H1 (cell line): ENCODE results near the gene FLVCR2. TPM values are rescaled to one million over a fixed set of nuclear protein-coding genes. Genes with fewer than 3 reads are reported as not detected.

Experiments
- CTCF ChIA-PET: fragments of 300-600 bp; sonication (Branson Sonifier 250); formaldehyde crosslinking; loops from one replicate; lab custom pipeline; 2021; ENCODE audit not compliant: partially characterized antibody; lab: Charles Lee
- POLR2A ChIA-PET: fragments of 300-600 bp; sonication (Branson Sonifier 250); formaldehyde crosslinking; loops from one replicate; lab custom pipeline; 2021; ENCODE audit warnings: inconsistent platforms; ENCODE audit not compliant: partially characterized antibody; lab: Charles Lee
- DNase-seq, 2 experiments: peaks; one replicate each; pipeline versions ENCODE4 v3.0.0 to v3.0.0-alpha.2; 2010 to 2022; ENCODE audit warnings: low spot score in 2 of 2, low read depth in 1 of 2, mixed read lengths in 1 of 2
- FAIRE-seq: peaks from 2 replicates; lab custom pipeline; 2011; peaks lifted over from hg19 to GRCh38; lab: Jason Lieb, UNC
- H2AFZ ChIP-seq: 2 replicates; pipeline ENCODE4 v1.8.1; 2012; ENCODE audit warnings: low read length, inconsistent platforms
- H2AK5ac ChIP-seq: 2 replicates; pipeline ENCODE4 v1.6.1; 2013; ENCODE audit warnings: low read depth, low read length
- H2BK120ac ChIP-seq: replicated peaks from 2 replicates; pipeline ENCODE3; 2013; ENCODE audit warnings: low read depth, low read length, inconsistent platforms
- H2BK12ac ChIP-seq: 2 replicates; pipeline ENCODE4 v1.6.1; 2013; ENCODE audit warnings: low read depth, low read length
- H2BK15ac ChIP-seq: 2 replicates; pipeline ENCODE4 v1.6.1; 2013; ENCODE audit warnings: low read length
- H2BK20ac ChIP-seq: 2 replicates; pipeline ENCODE4 v1.6.1; 2013; ENCODE audit warnings: low read length
- H2BK5ac ChIP-seq: 2 replicates; pipeline ENCODE4 v1.6.1; 2013; ENCODE audit warnings: low read depth, low read length
- H3K14ac ChIP-seq: 2 replicates; pipeline ENCODE4 v1.6.1; 2013; ENCODE audit warnings: inconsistent platforms; ENCODE audit not compliant: insufficient read length
- H3K18ac ChIP-seq: 2 replicates; pipeline ENCODE4 v1.6.1; 2013; ENCODE audit warnings: low read length; ENCODE audit errors: extremely low read depth
- H3K23ac ChIP-seq: 2 replicates; pipeline ENCODE4 v1.6.1; 2013; ENCODE audit warnings: inconsistent platforms; ENCODE audit not compliant: insufficient read length
- H3K23me2 ChIP-seq: 2 replicates; pipeline ENCODE4 v1.6.1; 2013; ENCODE audit warnings: low read depth, low read length
- H3K27ac ChIP-seq: 2 replicates; pipeline ENCODE4 v1.6.1; 2011; ENCODE audit warnings: low read depth, low read length, inconsistent platforms
- H3K27me3 ChIP-seq, 4 experiments: replicated peaks in 1 of 4; 1 replicate in 1 of 4; 2 replicates in 3 of 4; pipeline versions ENCODE4 v1.6.1 to v1.8.1; 2011 to 2013; ENCODE audit warnings: low read length in 3 of 4, mild to moderate bottlenecking in 3 of 4, inconsistent platforms in 2 of 4, mixed read lengths in 2 of 4, moderate library complexity in 1 of 4; ENCODE audit not compliant: control insufficient read depth in 3 of 4, insufficient read depth in 3 of 4; ENCODE audit errors: extremely low read depth in 1 of 4
- H3K36me3 ChIP-seq, 4 experiments: 2 replicates each; pipeline versions ENCODE4 v1.6.1 to v1.8.1; 2011 to 2013; ENCODE audit warnings: mild to moderate bottlenecking in 4 of 4, low read length in 3 of 4, moderate library complexity in 2 of 4, control low read depth in 1 of 4, inconsistent platforms in 1 of 4; ENCODE audit not compliant: insufficient read depth in 4 of 4, control insufficient read depth in 2 of 4
- H3K4ac ChIP-seq: replicated peaks from 2 replicates; pipeline ENCODE3; 2013; ENCODE audit warnings: low read length, low read depth, mixed read lengths, inconsistent platforms; ENCODE audit not compliant: insufficient read length
- H3K4me1 ChIP-seq, 4 experiments: replicated peaks in 1 of 4; 1 replicate in 1 of 4; 2 replicates in 3 of 4; pipeline versions ENCODE4 v1.6.1 to v1.8.1; 2011 to 2013; ENCODE audit warnings: low read length in 3 of 4, inconsistent platforms in 2 of 4, mixed read lengths in 1 of 4; ENCODE audit not compliant: insufficient read depth in 4 of 4, control insufficient read depth in 3 of 4
- H3K4me2 ChIP-seq, 2 experiments: 2 replicates each; pipeline versions ENCODE4 v1.6.1 to v1.8.1; 2011 to 2013; ENCODE audit warnings: low read depth in 2 of 2, low read length in 2 of 2, control low read depth in 1 of 2, inconsistent platforms in 1 of 2, mild to moderate bottlenecking in 1 of 2; ENCODE audit not compliant: insufficient read depth in 1 of 2
- H3K4me3 ChIP-seq, 4 experiments: fragments of 200-600, 300-600 bp in 1 of 4; sonication (generic), shearing (Covaris generic), sonication (Bioruptor Twin) in 1 of 4; 2 replicates each; pipeline versions ENCODE4 v1.5.1 to v1.8.1; 2011 to 2016; ENCODE audit warnings: low read length in 4 of 4, low read depth in 3 of 4, control low read depth in 2 of 4, inconsistent platforms in 2 of 4, mild to moderate bottlenecking in 2 of 4, mixed read lengths in 1 of 4, moderate library complexity in 1 of 4; ENCODE audit not compliant: insufficient read depth in 2 of 4; ENCODE audit errors: extremely low read depth in 1 of 4
- H3K56ac ChIP-seq: replicated peaks from 2 replicates; pipeline ENCODE3; 2013; ENCODE audit warnings: low read depth, mild to moderate bottlenecking, mixed read lengths, low read length, inconsistent platforms; ENCODE audit not compliant: insufficient read length
- H3K79me1 ChIP-seq: 2 replicates; pipeline ENCODE4 v1.6.1; 2013; ENCODE audit warnings: low read depth, low read length, control low read depth
- H3K79me2 ChIP-seq, 2 experiments: 2 replicates each; pipeline versions ENCODE4 v1.6.1 to v1.8.1; 2012 to 2013; ENCODE audit warnings: low read length in 2 of 2, mild to moderate bottlenecking in 2 of 2, inconsistent platforms in 1 of 2; ENCODE audit not compliant: insufficient read depth in 2 of 2, control insufficient read depth in 1 of 2
- H3K9ac ChIP-seq, 4 experiments: replicated peaks in 1 of 4; 1 replicate in 1 of 4; 2 replicates in 3 of 4; pipeline versions ENCODE4 v1.6.1 to v1.8.1; 2011 to 2013; ENCODE audit warnings: low read depth in 3 of 4, low read length in 3 of 4, control low read depth in 2 of 4, mild to moderate bottlenecking in 2 of 4, moderate library complexity in 2 of 4, inconsistent platforms in 1 of 4; ENCODE audit errors: extremely low read depth in 1 of 4
- H3K9me3 ChIP-seq, 2 experiments: 2 replicates each; pipeline versions ENCODE4 v1.6.1 to v1.8.1; 2012 to 2013; ENCODE audit warnings: mild to moderate bottlenecking in 2 of 2, moderate library complexity in 2 of 2, control low read depth in 1 of 2, inconsistent platforms in 1 of 2, low read depth in 1 of 2, low read length in 1 of 2, mixed read lengths in 1 of 2; ENCODE audit not compliant: insufficient read depth in 2 of 2
- H4K20me1 ChIP-seq, 2 experiments: replicated peaks in 1 of 2; 2 replicates each; pipeline versions ENCODE3 to v1.8.1; 2011 to 2013; ENCODE audit warnings: inconsistent platforms in 2 of 2, low read length in 2 of 2, mild to moderate bottlenecking in 1 of 2; ENCODE audit not compliant: insufficient read depth in 2 of 2, control insufficient read depth in 1 of 2
- H4K5ac ChIP-seq: 2 replicates; pipeline ENCODE4 v1.6.1; 2013; ENCODE audit warnings: low read length, low read depth, mixed read lengths, inconsistent platforms; ENCODE audit not compliant: insufficient read length
- H4K8ac ChIP-seq: 2 replicates; pipeline ENCODE4 v1.8.0; 2013; ENCODE audit warnings: mild to moderate bottlenecking, moderate library complexity, low read length, inconsistent platforms; ENCODE audit not compliant: insufficient read depth; ENCODE audit errors: extremely low read depth
- H4K91ac ChIP-seq: replicated peaks from 2 replicates; pipeline ENCODE3; 2013; ENCODE audit warnings: low read length, mixed read lengths, inconsistent platforms; ENCODE audit not compliant: insufficient read length
- ASH2L ChIP-seq: fragments of 200-600, 300-600 bp; sonication (generic); IDR thresholded peaks from one replicate; pipeline ENCODE4 v1.7.1; 2017; ENCODE audit warnings: low read length
- BRCA1 ChIP-seq: IDR thresholded peaks from 2 replicates; pipeline ENCODE4 v1.6.1; 2012; ENCODE audit warnings: low read depth, low read length, improper control_type of control experiment
- CBX5 ChIP-seq: fragments of 300-800, 300-1000 bp; sonication (generic); IDR thresholded peaks from 2 replicates; pipeline ENCODE4 v1.7.1; 2016; ENCODE audit warnings: antibody characterized with exemption, low read length, low read depth
- HDAC2 ChIP-seq, 2 experiments: fragments of 300-600 bp in 1 of 2; sonication (generic) in 1 of 2; IDR thresholded peaks; 2 replicates each; pipeline ENCODE4 v1.6.1; 2011 to 2012; ENCODE audit warnings: low read depth in 2 of 2, low read length in 2 of 2, mild to moderate bottlenecking in 2 of 2, moderate library complexity in 2 of 2, borderline replicate concordance in 1 of 2, inconsistent platforms in 1 of 2
- HDAC6 ChIP-seq: IDR thresholded peaks from one replicate; pipeline ENCODE4 v1.7.1; 2012; ENCODE audit warnings: low read depth, mild to moderate bottlenecking, inconsistent platforms, low read length, moderate library complexity
- KDM4A ChIP-seq: IDR thresholded peaks from one replicate; pipeline ENCODE4 v1.7.1; 2012; ENCODE audit warnings: low read depth, mild to moderate bottlenecking, moderate library complexity, low read length, inconsistent platforms; ENCODE audit not compliant: severe bottlenecking
- MAX ChIP-seq: IDR thresholded peaks from 2 replicates; pipeline ENCODE4 v1.6.1; 2012; ENCODE audit warnings: inconsistent platforms
- NRF1 ChIP-seq: IDR thresholded peaks from 2 replicates; pipeline ENCODE4 v1.6.1; 2011; ENCODE audit warnings: mild to moderate bottlenecking, low read depth, low read length, improper control_type of control experiment
- POLR2AphosphoS5 ChIP-seq: IDR thresholded peaks from 2 replicates; pipeline ENCODE4 v1.6.1; 2011; ENCODE audit warnings: low read depth, low read length
- SAP30 ChIP-seq: fragments of 300-600 bp; sonication (generic); IDR thresholded peaks from 2 replicates; pipeline ENCODE4 v1.7.1; 2012; ENCODE audit warnings: low read length, moderate library complexity, mild to moderate bottlenecking, inconsistent platforms; ENCODE audit not compliant: insufficient read depth, insufficient replicate concordance
- SIX5 ChIP-seq: IDR thresholded peaks from 2 replicates; pipeline ENCODE4 v1.6.1; 2011; ENCODE audit warnings: mild to moderate bottlenecking, low read depth, low read length
- WGBS, 2 experiments: shearing (Covaris generic) in 1 of 2; methylation state at CpG; one replicate each; pipeline versions ENCODE4 v1.1.6 to v1.1.7; 2013 to 2015; ENCODE audit warnings: low lambda C conversion rate in 2 of 2, mixed read lengths in 2 of 2, inconsistent platforms in 1 of 2, low coverage in 1 of 2, missing lambda C conversion rate in 1 of 2; ENCODE audit not compliant: insufficient replicate concordance in 2 of 2, insufficient coverage in 1 of 2, insufficient read length in 1 of 2; ENCODE audit errors: extremely low coverage in 1 of 2, missing lambda C conversion rate in 1 of 2; 5-methylcytosine and 5-hydroxymethylcytosine counted together
- polyA plus RNA-seq, 7 experiments: library from polyadenylated mRNA; depleted of rRNA in 3 of 7; stranded (reverse) in 5 of 7; unstranded in 2 of 7; fragments of >200 nt in 5 of 7; fragments of 200-250 nt in 2 of 7; gene quantifications; 1 replicate in 5 of 7; 2 replicates in 1 of 7; 4 replicates in 1 of 7; pipeline versions ENCODE4 v1.2.1 to v1.2.3, GENCODE V29; 2011 to 2013; ENCODE audit warnings: missing spikeins in 2 of 7, mixed read lengths in 2 of 7
- total RNA-seq: library from RNA; stranded (reverse); fragmentation: NEBNext Ultra II Directional; extraction: Animal tissue kit (Norgen Biotek cat#: 25700); gene quantifications from 2 replicates; pipeline ENCODE4 v1.2.1, GENCODE V29; 2021
- TF ChIP-seq, protein P1 (sequence below): IDR thresholded peaks from 2 replicates; pipeline ENCODE4 v1.6.1; 2011; ENCODE audit warnings: low read length, improper control_type of control experiment

FLVCR2 gene
- total and polyA plus RNA-seq, 2 of the 8 experiments (the other 6 are each of a cell fraction or from before 2014, with no cell fraction given): 7.1 to 8.2 TPM

- FAIRE-seq (no peak), DNase-seq (no peak)
- H3K36me3 ChIP-seq: no peaks in the 10 kb centered on the region
- H2AK5ac ChIP-seq: no peak overlapping the region
- H3K4me2 ChIP-seq: no peak overlapping the region
- no peak overlapping the region for H2BK120ac ChIP-seq
- no peak overlapping the region for H3K27ac ChIP-seq
- H3K14ac ChIP-seq: no peak overlapping the region
- H3K23me2 ChIP-seq: peaks cover 2% of the 10 kb centered on the region; the same call in 1 of the 2 replicates
- H4K20me1 ChIP-seq: no peaks in the 10 kb centered on the region
- no peak overlapping the region for H2AFZ ChIP-seq
- no peaks in the 10 kb centered on the region for H3K79me1 ChIP-seq
- H4K5ac ChIP-seq: no peak overlapping the region
- no peak overlapping the region for H3K4ac ChIP-seq
- no peak overlapping the region for H2BK15ac ChIP-seq
- no peak overlapping the region for H4K8ac ChIP-seq
- no peaks in the 10 kb centered on the region for H3K9me3 ChIP-seq
- H2BK12ac ChIP-seq: no peak overlapping the region
- H3K9ac ChIP-seq: no peak overlapping the region
- no peak overlapping the region for H2BK5ac ChIP-seq
- no peaks in the 10 kb centered on the region for H3K79me2 ChIP-seq
- peak overlapping the region; percentile 20 for H3K56ac ChIP-seq
- no peaks in the 10 kb centered on the region for H3K27me3 ChIP-seq
- H3K4me3 ChIP-seq: no peak overlapping the region
- ChIA-PET POLR2A (interaction anchor here (0.7 kb wide), 1 partner anchor 12 kb away, joined by 3 read pairs; no protein-coding TSS in a partner anchor), CTCF (interaction anchor here (0.9 to 2.0 kb wide), 5 partner anchors 8 to 37 kb away, joined by 3 to 9 read pairs (median 4); no protein-coding TSS in a partner anchor)
- no peak overlapping the region for H4K91ac ChIP-seq
- no peaks in the 10 kb centered on the region for H3K4me1 ChIP-seq
- no peak overlapping the region for H2BK20ac ChIP-seq
- 80% methylated on average over 1 of the region's 1 CpG; no CpG with 5 or more reads in 1 of the 2 experiments for WGBS, 2 experiments
- H3K23ac ChIP-seq: no peak overlapping the region
- H3K18ac ChIP-seq: no peak overlapping the region
- TF ChIP-seq CBX5 (no peak), POLR2AphosphoS5 (no peak), BRCA1 (no peak), HDAC6 (no peak), HDAC2 (IDR thresholded peaks at IDR 0.05; ENCODE audit: borderline replicate concordance in 1 of 2, low read depth in 2 of 2, low read length in 2 of 2) (no peak), KDM4A (no peak), SIX5 (no peak), ASH2L (no peak), MAX (no peak), SAP30 (no peak), NRF1 (no peak)
- TF ChIP-seq, protein P1, sequence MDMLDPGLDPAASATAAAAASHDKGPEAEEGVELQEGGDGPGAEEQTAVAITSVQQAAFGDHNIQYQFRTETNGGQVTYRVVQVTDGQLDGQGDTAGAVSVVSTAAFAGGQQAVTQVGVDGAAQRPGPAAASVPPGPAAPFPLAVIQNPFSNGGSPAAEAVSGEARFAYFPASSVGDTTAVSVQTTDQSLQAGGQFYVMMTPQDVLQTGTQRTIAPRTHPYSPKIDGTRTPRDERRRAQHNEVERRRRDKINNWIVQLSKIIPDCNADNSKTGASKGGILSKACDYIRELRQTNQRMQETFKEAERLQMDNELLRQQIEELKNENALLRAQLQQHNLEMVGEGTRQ: no peak
Measured at GRCh38 chr14:75619548-75619947, 41.1 kb downstream of the FLVCR2 start.
